Right renal cortex interstitium (tissue), 3 donors: ENCODE data around the gene FZD8. TPM values are rescaled to one million over a fixed set of nuclear protein-coding genes. Genes with fewer than 3 reads are reported as not detected.

Experiments used
- DNase-seq, 3 donors: peaks; one replicate each; pipeline ENCODE4 v3.0.0-alpha.2; 2013; ENCODE audit warnings: low read depth in 3 of 3, low spot score in 2 of 3
- polyA plus RNA-seq, 3 donors: library from polyadenylated mRNA; unstranded; fragments of 120-200 nt; gene quantifications; one replicate each; pipeline ENCODE4 v1.2.1, GENCODE V29; 2013; ENCODE audit not compliant: insufficient read length in 3 of 3

FZD8 gene
- polyA plus RNA-seq, 3 donors, result 10.6 to 11.7 (median 11.4) TPM

GRCh38 chr10:35641676-35642034 lies 441 bp downstream of the FZD8 start:
- no peak for DNase-seq

- DNase-seq, result no peak
These were observed 983 bp downstream of the FZD8 start for GRCh38 chr10:35640951-35641675.

GRCh38 chr10:35640474-35640873 lies 1.6 kb downstream of the FZD8 start:
- DNase-seq, result no peak

GRCh38 chr10:35639728-35640401 lies 2.2 kb downstream of the FZD8 start:
- DNase-seq, result no peak

GRCh38 chr10:35639021-35639727 lies 2.9 kb downstream of the FZD8 start:
- DNase-seq, result no peak

GRCh38 chr10:35638101-35638500 lies 4.0 kb downstream of the FZD8 start:
- no peak for DNase-seq

- DNase-seq, result no peak
These were observed 4.6 kb downstream of the FZD8 start for GRCh38 chr10:35637462-35637861.

- DNase-seq, result no peak
These were observed 5.1 kb downstream of the FZD8 start for GRCh38 chr10:35636956-35637355.

GRCh38 chr10:35635576-35635975 lies 6.5 kb downstream of the FZD8 start:
- no peak for DNase-seq

GRCh38 chr10:35633006-35633980 lies 8.8 kb downstream of the FZD8 start:
- no peak for DNase-seq

GRCh38 chr10:35632027-35632426 lies 10.1 kb downstream of the FZD8 start:
- DNase-seq, result no peak

GRCh38 chr10:35631404-35631803 lies 10.7 kb downstream of the FZD8 start:
- no peak for DNase-seq

- no peak for DNase-seq
These were observed 15.1 kb downstream of the FZD8 start for GRCh38 chr10:35626971-35627507.

GRCh38 chr10:35614312-35614711 lies 27.8 kb downstream of the FZD8 start:
- no peak for DNase-seq

GRCh38 chr10:35613597-35614226 lies 28.4 kb downstream of the FZD8 start:
- DNase-seq, result no peak

- DNase-seq, result no peak
These were observed 29.0 kb downstream of the FZD8 start for GRCh38 chr10:35613107-35613440.

- DNase-seq, result no peak
These were observed 29.6 kb downstream of the FZD8 start for GRCh38 chr10:35612385-35613106.

GRCh38 chr10:35611750-35612149 lies 30.3 kb downstream of the FZD8 start:
- DNase-seq, result no peak

- DNase-seq, result no peak
These were observed 33.8 kb downstream of the FZD8 start for GRCh38 chr10:35608328-35608672.
